Karpas-422 (cell line): ENCODE results near the gene GLB1L3. TPM values are rescaled to one million over a fixed set of nuclear protein-coding genes. Genes with fewer than 3 reads are reported as not detected.

Experiments
- DNase-seq: peaks from one replicate; pipeline ENCODE4 v3.0.0-alpha.2; 2015
- H2AFZ ChIP-seq: fragments of 200-600 bp; sonication (generic); 2 replicates; pipeline ENCODE4 v1.6.1; 2014; ENCODE audit warnings: antibody characterized with exemption, low read length, mixed read lengths
- H3K27ac ChIP-seq: fragments of 200-600 bp; sonication (generic); 2 replicates; pipeline ENCODE4 v1.5.1; 2014; ENCODE audit warnings: mild to moderate bottlenecking, low read length, moderate library complexity
- H3K27me3 ChIP-seq: fragments of 200-600 bp; sonication (generic); 2 replicates; pipeline ENCODE4 v1.6.1; 2014; ENCODE audit warnings: low read length, mixed read lengths
- H3K36me3 ChIP-seq: fragments of 200-600 bp; sonication (generic); 2 replicates; pipeline ENCODE4 v1.6.1; 2014; ENCODE audit warnings: low read length, mixed read lengths; ENCODE audit not compliant: insufficient read depth
- H3K4me1 ChIP-seq: fragments of 200-600 bp; sonication (generic); 2 replicates; pipeline ENCODE4 v1.6.1; 2014; ENCODE audit warnings: mild to moderate bottlenecking, low read length, mixed read lengths
- H3K4me2 ChIP-seq: fragments of 200-600 bp; sonication (generic); 2 replicates; pipeline ENCODE4 v1.6.1; 2014; ENCODE audit warnings: low read length, low read depth, mild to moderate bottlenecking; ENCODE audit not compliant: poor library complexity, severe bottlenecking
- H3K4me3 ChIP-seq: fragments of 200-600 bp; sonication (generic); 2 replicates; pipeline ENCODE4 v1.5.1; 2014; ENCODE audit warnings: mild to moderate bottlenecking, antibody characterized with exemption, low read length, mixed read lengths
- H3K79me2 ChIP-seq: fragments of 200-600 bp; sonication (generic); 2 replicates; pipeline ENCODE4 v1.6.1; 2014; ENCODE audit warnings: mild to moderate bottlenecking, low read length, mixed read lengths
- H3K9ac ChIP-seq: fragments of 200-600 bp; sonication (generic); 2 replicates; pipeline ENCODE4 v1.6.0; 2014; ENCODE audit warnings: low read length
- H3K9me2 ChIP-seq: fragments of 200-600 bp; sonication (generic), shearing (Covaris generic); replicated peaks from 2 replicates; pipeline ENCODE4 v1.6.0; 2014; ENCODE audit warnings: mild to moderate bottlenecking, low read length, moderate library complexity; ENCODE audit not compliant: insufficient read depth
- H3K9me3 ChIP-seq: fragments of 300-700, 200-600 bp; sonication (generic); 2 replicates; pipeline ENCODE4 v1.6.1; 2014; ENCODE audit warnings: low read length, mixed read lengths
- H4K20me1 ChIP-seq: fragments of 200-600 bp; sonication (generic); 2 replicates; pipeline ENCODE4 v1.6.1; 2014; ENCODE audit warnings: mild to moderate bottlenecking, antibody characterized with exemption, low read length, low read depth; ENCODE audit not compliant: insufficient read depth
- total RNA-seq: library from RNA; depleted of rRNA; stranded (reverse); fragments of >200 nt; shearing (Covaris generic); gene quantifications from 2 replicates; pipeline ENCODE4 v1.2.3, GENCODE V29; 2014; ENCODE audit warnings: low replicate concordance

Gene GLB1L3
- total RNA-seq, 1 experiment from 2014 or later = not detected

DNA sequence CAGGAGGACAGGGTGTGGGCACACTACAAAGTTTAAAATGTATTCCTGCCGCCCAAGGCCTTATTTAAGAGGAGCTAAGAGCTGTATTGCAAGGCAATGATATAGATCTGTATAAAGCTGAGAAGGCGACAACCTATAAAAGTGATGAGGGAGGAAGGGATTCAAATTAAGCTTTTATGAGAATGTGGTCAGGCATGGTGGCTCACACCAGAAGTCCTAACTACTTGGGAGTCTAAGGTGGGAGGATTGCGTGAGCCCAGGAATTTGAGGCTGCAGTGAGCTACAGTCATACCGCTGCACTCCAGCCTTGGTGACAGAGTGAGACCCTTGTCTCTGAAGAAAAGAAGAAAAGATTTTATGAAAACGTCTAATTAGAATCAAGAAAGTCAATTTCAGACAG is 9.7 kb upstream of the GLB1L3 start:
- Histone ChIP-seq H3K27ac (no peak overlapping the region), H2AFZ (no peak overlapping the region), H3K4me1 (no peaks in the 10 kb centered on the region), H4K20me1 (no peaks in the 10 kb centered on the region), H3K9me2 (no peaks in the 10 kb centered on the region), H3K36me3 (no peaks in the 10 kb centered on the region), H3K79me2 (no peaks in the 10 kb centered on the region), H3K27me3 (no peaks in the 10 kb centered on the region), H3K9me3 (no peaks in the 10 kb centered on the region), H3K4me3 (no peak overlapping the region), H3K9ac (no peak overlapping the region), H3K4me2 (no peak overlapping the region)
- DNase-seq = no peak

DNA sequence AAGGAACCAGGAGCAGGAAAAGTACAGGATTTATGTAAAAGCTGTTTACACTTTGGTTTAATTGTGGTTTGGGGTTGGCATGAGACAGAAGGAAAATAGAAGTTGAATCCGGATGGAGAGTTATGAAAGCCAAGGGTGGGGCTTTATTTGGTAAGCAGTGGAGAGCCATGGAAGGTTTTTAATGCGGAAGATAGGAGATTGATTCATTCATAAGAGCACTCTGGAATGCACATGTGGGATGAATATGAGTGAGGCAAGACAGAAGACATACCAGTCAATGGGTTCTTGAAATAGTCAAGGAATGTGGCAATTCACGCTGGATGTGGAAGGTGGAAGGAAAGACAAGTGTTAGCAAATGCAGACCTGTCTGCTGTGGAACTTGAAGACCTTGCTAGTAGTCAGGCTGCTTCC is 9.3 kb upstream of the GLB1L3 start:
- Histone ChIP-seq H3K79me2 (no peaks in the 10 kb centered on the region), H3K27ac (no peak overlapping the region), H3K9me3 (no peaks in the 10 kb centered on the region), H2AFZ (no peak overlapping the region), H3K4me2 (no peak overlapping the region), H4K20me1 (no peaks in the 10 kb centered on the region), H3K9me2 (no peaks in the 10 kb centered on the region), H3K27me3 (no peaks in the 10 kb centered on the region), H3K9ac (no peak overlapping the region), H3K4me3 (no peak overlapping the region), H3K4me1 (no peaks in the 10 kb centered on the region), H3K36me3 (no peaks in the 10 kb centered on the region)
- no peak for DNase-seq

DNA sequence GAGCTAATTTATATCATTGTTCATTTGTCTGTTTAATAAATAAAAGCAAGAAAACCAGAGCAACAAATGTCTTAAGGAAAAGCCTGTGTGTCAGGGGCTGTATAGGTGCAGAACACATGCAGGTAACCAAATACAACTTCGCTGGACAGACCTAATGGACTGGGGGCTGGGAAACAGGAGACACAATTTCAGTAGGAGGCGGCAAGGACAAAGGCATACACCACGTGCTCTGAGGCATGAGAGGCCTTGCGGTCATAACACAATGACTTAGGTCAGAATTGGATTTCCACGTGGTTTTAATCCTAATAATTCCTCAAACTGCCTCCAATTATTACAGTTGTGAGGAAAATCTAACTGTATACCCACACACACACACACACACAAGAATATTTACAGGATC is 8.7 kb upstream of the GLB1L3 start:
- H3K36me3 ChIP-seq = no peaks in the 10 kb centered on the region
- H3K27me3 ChIP-seq = no peaks in the 10 kb centered on the region
- H3K79me2 ChIP-seq = no peaks in the 10 kb centered on the region
- H3K9me3 ChIP-seq = no peaks in the 10 kb centered on the region
- no peak for DNase-seq
- no peaks in the 10 kb centered on the region for H3K9me2 ChIP-seq
- H2AFZ ChIP-seq = no peak overlapping the region
- H4K20me1 ChIP-seq = no peaks in the 10 kb centered on the region
- no peaks in the 10 kb centered on the region for H3K4me1 ChIP-seq
- no peak overlapping the region for H3K4me3 ChIP-seq
- no peak overlapping the region for H3K9ac ChIP-seq
- H3K4me2 ChIP-seq = no peak overlapping the region
- H3K27ac ChIP-seq = no peak overlapping the region

DNA sequence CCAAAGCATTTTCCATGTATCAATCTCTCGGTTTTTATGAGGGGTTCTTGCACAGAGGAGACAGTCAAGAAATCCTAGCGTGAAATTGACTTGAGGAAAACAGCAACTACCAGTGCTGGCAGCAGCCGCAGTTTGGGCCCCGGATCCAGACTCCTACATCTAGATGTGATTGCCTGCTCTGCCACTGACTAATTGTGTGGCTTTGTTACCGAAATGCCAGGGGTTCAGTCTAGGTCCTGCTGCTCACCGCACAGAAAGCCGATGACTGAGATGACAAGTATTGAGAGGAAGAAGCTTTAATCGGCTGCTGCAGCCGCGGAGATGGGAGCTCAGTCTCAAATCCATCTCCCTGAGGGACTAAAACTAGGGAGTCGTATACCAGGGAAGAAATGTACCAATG is 8.2 kb upstream of the GLB1L3 start:
- Histone ChIP-seq H3K27ac (no peak overlapping the region), H3K9me3 (no peaks in the 10 kb centered on the region), H3K4me2 (no peak overlapping the region), H3K4me1 (no peaks in the 10 kb centered on the region), H3K36me3 (no peaks in the 10 kb centered on the region), H3K9ac (no peak overlapping the region), H3K27me3 (no peaks in the 10 kb centered on the region), H4K20me1 (no peaks in the 10 kb centered on the region), H3K9me2 (no peaks in the 10 kb centered on the region), H3K79me2 (no peaks in the 10 kb centered on the region), H2AFZ (no peak overlapping the region), H3K4me3 (no peak overlapping the region)
- no peak for DNase-seq

DNA sequence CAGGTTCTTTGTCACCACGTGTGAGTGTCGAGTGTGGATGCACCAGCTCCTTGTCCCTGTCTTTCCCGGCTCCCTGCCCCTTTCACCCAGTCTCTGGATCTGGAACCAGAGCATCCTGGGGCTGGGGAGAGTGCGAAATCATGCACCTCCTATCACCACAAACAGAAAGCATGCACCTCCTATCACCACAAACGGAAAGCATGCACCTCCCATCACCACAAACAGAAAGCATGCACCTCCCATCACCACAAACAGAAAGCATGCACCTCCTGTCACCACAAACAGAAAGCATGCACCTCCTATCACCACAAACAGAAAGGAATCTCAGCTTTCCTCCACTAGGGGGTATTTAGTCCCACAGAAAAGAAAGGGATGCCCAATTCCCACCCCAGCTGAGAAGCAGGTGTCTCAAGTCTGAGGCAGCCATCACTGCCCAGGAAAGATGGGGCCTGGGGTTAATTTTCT is 5.9 kb upstream of the GLB1L3 start:
- Histone ChIP-seq H3K4me3 (no peak overlapping the region), H3K4me2 (no peak overlapping the region), H3K79me2 (no peaks in the 10 kb centered on the region), H3K4me1 (no peaks in the 10 kb centered on the region), H3K9me2 (no peaks in the 10 kb centered on the region), H3K9ac (no peak overlapping the region), H3K27ac (no peak overlapping the region), H4K20me1 (no peaks in the 10 kb centered on the region), H3K27me3 (no peaks in the 10 kb centered on the region), H3K9me3 (no peaks in the 10 kb centered on the region), H2AFZ (no peak overlapping the region), H3K36me3 (no peaks in the 10 kb centered on the region)
- no peak for DNase-seq

DNA sequence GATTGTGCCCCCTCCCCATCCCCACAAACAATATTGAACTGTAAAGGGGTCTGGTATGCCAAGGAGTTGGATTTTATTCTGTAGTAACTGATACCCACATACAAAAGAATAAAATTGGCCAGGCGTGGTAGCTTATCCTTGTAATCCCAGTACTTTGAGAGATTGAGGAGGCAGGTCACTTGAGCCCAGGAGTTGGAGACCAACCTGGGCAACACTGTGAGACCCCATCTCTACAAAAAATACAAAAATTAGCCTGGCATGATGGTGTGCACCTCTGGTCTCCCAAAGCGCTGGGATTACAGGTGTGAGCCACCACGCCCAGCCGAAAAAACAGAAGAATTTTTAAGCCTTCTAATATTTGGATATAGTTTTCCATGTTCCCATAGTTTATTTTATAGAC is 4.2 kb upstream of the GLB1L3 start:
- H3K27me3 ChIP-seq = no peaks in the 10 kb centered on the region
- H3K27ac ChIP-seq = no peak overlapping the region
- no peak for DNase-seq
- no peaks in the 10 kb centered on the region for H3K9me2 ChIP-seq
- H3K9me3 ChIP-seq = no peaks in the 10 kb centered on the region
- no peak overlapping the region for H3K4me2 ChIP-seq
- H4K20me1 ChIP-seq = no peaks in the 10 kb centered on the region
- H3K4me3 ChIP-seq = no peak overlapping the region
- no peaks in the 10 kb centered on the region for H3K4me1 ChIP-seq
- no peaks in the 10 kb centered on the region for H3K79me2 ChIP-seq
- H2AFZ ChIP-seq = no peak overlapping the region
- no peak overlapping the region for H3K9ac ChIP-seq
- no peaks in the 10 kb centered on the region for H3K36me3 ChIP-seq

DNA sequence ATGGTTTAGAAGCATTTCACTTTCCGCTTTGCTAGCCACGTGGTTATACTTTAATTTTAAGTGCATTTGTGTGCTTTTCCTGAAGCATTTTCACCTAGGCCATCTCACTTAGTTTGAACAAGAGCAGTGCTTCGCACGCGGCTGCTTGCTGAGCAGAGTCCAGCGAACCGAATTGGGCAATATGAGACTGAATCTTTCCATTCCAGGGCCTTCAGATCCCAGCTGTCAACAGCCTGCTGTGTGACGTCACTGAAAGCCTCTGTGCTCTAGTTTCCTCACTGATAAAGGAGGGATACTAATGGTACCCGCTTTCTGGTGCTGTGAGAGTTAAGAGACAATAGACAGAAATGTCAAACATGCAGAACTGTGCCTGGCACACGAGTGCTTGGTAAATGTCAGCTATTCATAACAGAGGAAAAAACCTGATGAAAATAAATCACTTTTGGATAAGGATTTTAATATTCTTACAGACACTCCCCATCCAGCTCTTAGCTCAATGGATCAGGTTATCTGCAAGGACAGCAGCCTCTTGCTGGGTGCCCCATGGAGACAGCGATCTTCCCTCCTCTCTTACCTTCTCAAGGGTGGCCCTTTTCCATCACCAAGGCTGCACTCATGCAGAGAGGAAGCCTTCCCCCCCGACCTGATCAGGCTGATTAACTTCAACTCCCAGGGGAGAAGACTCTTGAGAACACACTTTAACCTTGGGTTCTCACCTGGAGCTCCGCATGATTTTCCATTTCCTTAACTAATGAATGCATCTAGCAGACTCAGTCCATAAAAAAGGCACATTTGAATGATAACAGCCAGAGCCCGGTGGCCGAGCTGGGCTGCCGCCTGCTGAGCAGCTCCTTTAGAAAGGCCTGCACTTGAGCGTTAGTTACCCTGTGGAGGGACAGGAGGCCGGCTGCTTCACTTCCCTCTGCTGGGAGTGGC is 3.5 kb upstream of the GLB1L3 start:
- no peaks in the 10 kb centered on the region for H3K36me3 ChIP-seq
- no peaks in the 10 kb centered on the region for H4K20me1 ChIP-seq
- H3K9me2 ChIP-seq = no peaks in the 10 kb centered on the region
- H2AFZ ChIP-seq = no peak overlapping the region
- H3K9ac ChIP-seq = no peak overlapping the region
- no peak overlapping the region for H3K4me3 ChIP-seq
- no peaks in the 10 kb centered on the region for H3K79me2 ChIP-seq
- no peak overlapping the region for H3K4me2 ChIP-seq
- no peak overlapping the region for H3K27ac ChIP-seq
- no peaks in the 10 kb centered on the region for H3K27me3 ChIP-seq
- no peak for DNase-seq
- H3K9me3 ChIP-seq = no peaks in the 10 kb centered on the region
- H3K4me1 ChIP-seq = no peaks in the 10 kb centered on the region

GRCh38 chr11:134273317-134273712 is 2.9 kb upstream of the GLB1L3 start:
- Histone ChIP-seq H3K4me2 (no peak overlapping the region), H3K9me2 (no peaks in the 10 kb centered on the region), H3K36me3 (no peaks in the 10 kb centered on the region), H3K9ac (no peak overlapping the region), H3K27me3 (no peaks in the 10 kb centered on the region), H3K79me2 (no peaks in the 10 kb centered on the region), H3K9me3 (no peaks in the 10 kb centered on the region), H2AFZ (no peak overlapping the region), H3K27ac (no peak overlapping the region), H3K4me3 (no peak overlapping the region), H3K4me1 (no peaks in the 10 kb centered on the region), H4K20me1 (no peaks in the 10 kb centered on the region)
- no peak for DNase-seq
